ENCODE results near the gene GALM.

GRCh38 chr2:38778687-38779082, 112.8 kb downstream of the GALM start:
- TF ChIP-seq SP4 (IDR thresholded peaks at IDR 0.05; ENCODE audit: low read length), result no peak
- no peak for TF ChIP-seq MAFK (IDR thresholded peaks at IDR 0.05; ENCODE audit: low read depth, low read length)
- no peak for TF ChIP-seq EZH2 (IDR thresholded peaks at IDR 0.05; ENCODE audit: low read depth, low read length, severe bottlenecking)
- no peak for TF ChIP-seq JUND (IDR thresholded peaks at IDR 0.05; ENCODE audit: low read length)
- TF ChIP-seq, protein P1, sequence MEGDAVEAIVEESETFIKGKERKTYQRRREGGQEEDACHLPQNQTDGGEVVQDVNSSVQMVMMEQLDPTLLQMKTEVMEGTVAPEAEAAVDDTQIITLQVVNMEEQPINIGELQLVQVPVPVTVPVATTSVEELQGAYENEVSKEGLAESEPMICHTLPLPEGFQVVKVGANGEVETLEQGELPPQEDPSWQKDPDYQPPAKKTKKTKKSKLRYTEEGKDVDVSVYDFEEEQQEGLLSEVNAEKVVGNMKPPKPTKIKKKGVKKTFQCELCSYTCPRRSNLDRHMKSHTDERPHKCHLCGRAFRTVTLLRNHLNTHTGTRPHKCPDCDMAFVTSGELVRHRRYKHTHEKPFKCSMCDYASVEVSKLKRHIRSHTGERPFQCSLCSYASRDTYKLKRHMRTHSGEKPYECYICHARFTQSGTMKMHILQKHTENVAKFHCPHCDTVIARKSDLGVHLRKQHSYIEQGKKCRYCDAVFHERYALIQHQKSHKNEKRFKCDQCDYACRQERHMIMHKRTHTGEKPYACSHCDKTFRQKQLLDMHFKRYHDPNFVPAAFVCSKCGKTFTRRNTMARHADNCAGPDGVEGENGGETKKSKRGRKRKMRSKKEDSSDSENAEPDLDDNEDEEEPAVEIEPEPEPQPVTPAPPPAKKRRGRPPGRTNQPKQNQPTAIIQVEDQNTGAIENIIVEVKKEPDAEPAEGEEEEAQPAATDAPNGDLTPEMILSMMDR (IDR thresholded peaks at IDR 0.05; ENCODE audit: control extremely low read depth in 1 of 3, insufficient read depth in 1 of 3, low read depth in 1 of 3, low read length in 3 of 3), result no peak
- no peak for TF ChIP-seq POLR2A (IDR thresholded peaks at IDR 0.05; ENCODE audit: control extremely low read depth in 1 of 2, low read depth in 2 of 2, low read length in 2 of 2)
- no peak for TF ChIP-seq CEBPB (IDR thresholded peaks at IDR 0.05; ENCODE audit: low read depth, low read length)
- TF ChIP-seq TCF12 (IDR thresholded peaks at IDR 0.05; ENCODE audit: low read depth, low read length), result no peak
- no peak for TF ChIP-seq EGR1 (IDR thresholded peaks at IDR 0.05; ENCODE audit: borderline replicate concordance, low read depth, low read length)
- no peak for TF ChIP-seq POLR2AphosphoS5 (IDR thresholded peaks at IDR 0.05; ENCODE audit: low read depth, low read length)
- TF ChIP-seq GABPA (IDR thresholded peaks at IDR 0.05; ENCODE audit: borderline replicate concordance, insufficient read depth, low read length), result no peak
